OCI-LY7 (cell line): ENCODE data around the gene TAF12.
A peak's percentile ranks its signal among the peaks of the same experiment; 100 is the strongest.
"Not testable (repeated sequence)": the region's sequence is repeated elsewhere in the genome, so short reads cannot be mapped to it uniquely, and the experiment has no call there.

ENCODE experiments used
- EZH2phosphoT487 ChIP-seq: fragments of 200-600 bp; sonication (generic); IDR thresholded peaks from 2 replicates; pipeline ENCODE4 v1.6.1; 2018; ENCODE audit warnings: low read depth, borderline replicate concordance, mild to moderate bottlenecking, mixed run types, antibody characterized with exemption, low read length, moderate library complexity, mixed read lengths
- TF ChIP-seq, protein P1 (sequence below): fragments of 200-600 bp; sonication (generic); conservative IDR thresholded peaks from 2 replicates; pipeline ENCODE4 v1.5.1; 2014; ENCODE audit warnings: mild to moderate bottlenecking, antibody characterized with exemption, low read length, moderate library complexity, mixed read lengths

GRCh38 chr1:28653870-28654269 lies 11.0 kb upstream of the TAF12 start:
- TF ChIP-seq, protein P1, sequence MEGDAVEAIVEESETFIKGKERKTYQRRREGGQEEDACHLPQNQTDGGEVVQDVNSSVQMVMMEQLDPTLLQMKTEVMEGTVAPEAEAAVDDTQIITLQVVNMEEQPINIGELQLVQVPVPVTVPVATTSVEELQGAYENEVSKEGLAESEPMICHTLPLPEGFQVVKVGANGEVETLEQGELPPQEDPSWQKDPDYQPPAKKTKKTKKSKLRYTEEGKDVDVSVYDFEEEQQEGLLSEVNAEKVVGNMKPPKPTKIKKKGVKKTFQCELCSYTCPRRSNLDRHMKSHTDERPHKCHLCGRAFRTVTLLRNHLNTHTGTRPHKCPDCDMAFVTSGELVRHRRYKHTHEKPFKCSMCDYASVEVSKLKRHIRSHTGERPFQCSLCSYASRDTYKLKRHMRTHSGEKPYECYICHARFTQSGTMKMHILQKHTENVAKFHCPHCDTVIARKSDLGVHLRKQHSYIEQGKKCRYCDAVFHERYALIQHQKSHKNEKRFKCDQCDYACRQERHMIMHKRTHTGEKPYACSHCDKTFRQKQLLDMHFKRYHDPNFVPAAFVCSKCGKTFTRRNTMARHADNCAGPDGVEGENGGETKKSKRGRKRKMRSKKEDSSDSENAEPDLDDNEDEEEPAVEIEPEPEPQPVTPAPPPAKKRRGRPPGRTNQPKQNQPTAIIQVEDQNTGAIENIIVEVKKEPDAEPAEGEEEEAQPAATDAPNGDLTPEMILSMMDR = 0 out of 2 replicates have a peak, but pooled peaks have one; percentile 28
- TF ChIP-seq EZH2phosphoT487 = not testable (repeated sequence)
